Muscle of back (tissue), 11 donors: Measurements from ENCODE around the gene TBPL1. TPM values are rescaled to one million over a fixed set of nuclear protein-coding genes. Genes with fewer than 3 reads are reported as not detected.
"Not testable (repeated sequence)": the region's sequence is repeated elsewhere in the genome, so short reads cannot be mapped to it uniquely, and the experiment has no call there.

Source experiments
- DNase-seq, 3 donors: peaks; one replicate each; pipeline versions ENCODE4 v3.0.0 to v3.0.0-alpha.2; 2013
- polyA plus RNA-seq, 10 donors: library from polyadenylated mRNA; unstranded; fragments of 120-200 nt; gene quantifications; one replicate each; pipeline ENCODE4 v1.2.1, GENCODE V29; 2013; ENCODE audit not compliant: insufficient read length in 10 of 10

TBPL1 gene
- polyA plus RNA-seq, 10 donors, result 18.7 to 28.8 (median 26.3) TPM

DNA sequence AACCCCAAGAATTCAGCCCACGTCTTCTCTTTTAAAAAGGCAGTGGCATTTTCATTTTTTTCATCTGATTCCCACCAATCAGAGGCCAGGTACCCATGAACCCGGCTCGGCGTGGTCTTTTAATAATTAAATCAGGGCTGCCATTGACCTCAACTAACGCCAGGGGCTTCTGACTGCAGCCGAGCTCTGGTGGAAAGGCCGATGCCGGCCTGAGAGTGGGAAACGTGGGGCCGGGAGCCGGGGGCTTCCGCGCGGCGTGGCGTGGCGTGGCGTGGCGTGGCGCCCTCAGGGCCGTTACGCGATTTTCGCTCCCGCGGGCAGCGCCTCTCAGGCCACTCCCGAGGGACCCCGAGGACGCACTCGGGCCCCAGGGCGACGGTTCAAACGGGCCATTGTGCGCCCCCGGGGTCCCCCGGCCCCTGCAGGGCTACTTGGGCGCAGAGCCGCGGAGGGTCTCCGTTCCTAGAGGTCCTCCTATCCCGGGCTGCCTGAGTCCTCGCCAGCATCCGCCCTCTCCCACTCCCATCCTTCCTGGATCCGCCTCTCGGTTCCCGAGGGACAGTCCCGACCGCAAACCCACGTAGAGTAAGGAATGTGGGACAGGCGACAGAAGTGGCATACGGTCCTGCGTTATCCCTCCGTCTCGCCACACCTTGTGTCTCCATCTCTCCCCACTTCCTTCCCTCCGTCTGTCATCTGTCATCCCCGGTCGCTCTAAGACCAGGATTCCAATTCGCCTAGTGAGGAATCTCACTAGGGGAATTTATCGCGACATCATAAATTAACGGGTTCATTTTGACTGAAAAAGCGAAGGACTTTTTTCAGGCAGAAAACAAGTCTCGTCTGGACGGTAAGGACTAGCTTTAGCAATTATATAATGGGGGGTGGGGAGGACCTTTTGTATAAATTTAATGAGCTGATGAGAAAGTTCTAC lies 876 bp upstream of the TBPL1 start:
- peak; percentile 59 to 94 (median 80) for DNase-seq

DNA sequence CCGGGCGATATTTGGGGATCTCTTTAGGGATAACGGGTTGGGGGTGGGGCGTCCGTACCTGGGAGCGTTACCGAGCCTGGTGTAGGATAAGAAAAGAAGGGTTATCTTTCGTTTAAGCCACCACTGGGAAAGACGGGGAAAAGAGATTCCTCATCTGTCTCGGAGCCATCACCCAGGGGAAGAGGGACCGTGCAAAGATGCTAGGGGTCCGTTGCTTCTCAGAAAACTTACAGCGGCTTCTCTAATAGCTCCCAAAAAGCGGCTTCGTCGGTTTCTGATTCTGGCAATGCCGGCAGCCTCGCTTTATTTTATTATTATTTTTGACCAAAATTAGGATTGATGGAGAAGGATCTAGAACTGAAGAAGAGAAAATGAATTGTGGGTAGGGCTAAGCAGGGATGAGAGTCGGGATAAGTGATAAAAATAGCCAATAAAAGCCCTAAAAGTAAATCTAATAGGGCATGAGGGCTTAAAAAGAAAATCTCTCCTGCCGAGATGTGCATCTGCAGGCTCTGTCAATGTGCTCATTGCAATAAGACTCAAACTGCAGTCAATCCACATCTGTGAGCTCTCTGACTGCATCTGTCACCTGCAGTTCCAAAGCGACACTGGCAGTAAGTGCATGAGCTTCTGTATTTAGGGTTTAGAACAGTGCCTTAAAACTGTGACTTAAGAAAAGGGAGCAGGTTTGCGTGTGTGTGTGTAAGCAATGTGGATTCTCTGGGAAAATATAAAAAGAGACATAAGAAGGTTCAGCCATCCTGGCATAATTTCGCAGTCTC lies 801 bp downstream of the TBPL1 start:
- peak in 1 of 3 donors; percentile 5 for DNase-seq

DNA sequence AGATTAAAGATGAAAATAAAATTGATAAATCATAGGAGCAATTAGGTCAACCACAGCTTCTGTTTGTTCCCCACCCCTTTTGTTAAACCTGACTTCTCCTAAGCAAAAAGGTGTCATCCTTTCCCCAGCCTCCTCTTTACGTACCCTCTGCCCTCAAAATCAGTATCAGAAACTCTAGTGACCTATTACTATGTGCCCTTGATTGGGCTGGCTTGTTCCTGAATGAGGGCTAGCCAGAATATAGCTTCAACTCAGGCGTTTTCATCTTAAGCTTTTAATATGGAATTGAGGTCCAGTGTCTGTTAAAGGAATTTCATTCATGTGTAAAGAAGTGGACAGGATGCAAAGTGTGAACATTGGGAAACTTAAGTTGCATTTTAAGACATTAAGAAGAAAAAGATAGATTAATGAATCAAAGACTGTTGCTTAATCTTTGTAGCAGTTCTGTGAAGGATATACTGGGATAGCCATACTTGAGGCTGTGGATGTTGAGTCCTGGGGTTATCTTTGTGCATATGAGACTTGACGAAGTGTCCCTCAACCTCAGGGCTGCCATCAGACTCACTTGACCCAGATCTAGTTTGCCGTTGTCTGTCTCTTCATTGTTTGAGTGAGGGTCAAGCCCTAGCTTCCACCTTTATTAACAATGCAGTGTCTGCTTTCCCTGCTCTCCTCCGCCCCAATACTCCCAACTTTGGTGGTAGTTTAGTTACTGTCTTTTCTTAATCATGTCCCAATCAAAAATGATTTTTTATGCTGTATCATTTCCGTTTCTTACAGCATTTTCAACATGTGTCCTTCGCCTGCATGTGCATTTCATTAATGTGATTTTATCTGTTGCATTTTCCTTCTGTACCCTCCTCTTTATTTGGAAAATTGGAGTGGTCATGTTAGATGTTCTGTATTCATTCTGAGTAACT lies 1.9 kb downstream of the TBPL1 start:
- no peak for DNase-seq

DNA sequence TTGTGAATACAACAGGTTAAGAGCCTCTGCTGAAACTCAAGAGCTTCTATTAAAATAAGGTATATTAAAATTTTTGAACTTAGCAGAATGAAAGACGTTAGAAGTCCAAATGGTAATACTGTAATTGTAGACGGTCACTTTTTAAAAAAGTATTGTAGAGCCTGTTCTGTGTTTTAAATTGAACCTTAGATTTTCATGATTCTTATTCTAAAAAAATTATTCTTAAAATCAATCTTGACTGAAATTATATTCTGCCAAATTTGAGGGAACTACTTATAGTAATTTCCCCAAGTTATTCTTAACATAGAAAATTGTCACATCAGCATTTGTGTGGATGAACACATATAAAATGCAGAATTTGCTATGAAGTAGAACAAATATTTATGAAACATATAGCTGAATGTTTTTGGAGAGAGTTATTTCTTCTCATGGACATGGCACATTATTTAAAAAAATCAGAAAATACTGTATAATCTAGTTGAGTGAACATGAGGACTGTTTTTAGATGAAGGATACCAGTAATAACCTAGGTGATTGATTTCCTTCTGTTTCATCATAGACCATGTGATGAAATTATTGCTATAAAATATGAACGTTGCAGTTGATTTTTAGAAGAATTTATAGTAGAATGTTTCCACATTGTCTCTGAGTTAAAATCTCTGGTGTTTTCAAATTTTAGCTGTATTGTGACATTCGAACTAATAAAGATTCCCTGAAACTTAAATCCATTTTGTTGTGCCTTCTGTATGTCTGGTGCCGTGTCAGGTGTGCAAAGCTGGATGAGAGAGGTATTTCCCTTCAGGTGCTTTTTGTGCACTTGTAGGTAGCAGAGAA lies 2.8 kb downstream of the TBPL1 start:
- DNase-seq, result no peak

DNA sequence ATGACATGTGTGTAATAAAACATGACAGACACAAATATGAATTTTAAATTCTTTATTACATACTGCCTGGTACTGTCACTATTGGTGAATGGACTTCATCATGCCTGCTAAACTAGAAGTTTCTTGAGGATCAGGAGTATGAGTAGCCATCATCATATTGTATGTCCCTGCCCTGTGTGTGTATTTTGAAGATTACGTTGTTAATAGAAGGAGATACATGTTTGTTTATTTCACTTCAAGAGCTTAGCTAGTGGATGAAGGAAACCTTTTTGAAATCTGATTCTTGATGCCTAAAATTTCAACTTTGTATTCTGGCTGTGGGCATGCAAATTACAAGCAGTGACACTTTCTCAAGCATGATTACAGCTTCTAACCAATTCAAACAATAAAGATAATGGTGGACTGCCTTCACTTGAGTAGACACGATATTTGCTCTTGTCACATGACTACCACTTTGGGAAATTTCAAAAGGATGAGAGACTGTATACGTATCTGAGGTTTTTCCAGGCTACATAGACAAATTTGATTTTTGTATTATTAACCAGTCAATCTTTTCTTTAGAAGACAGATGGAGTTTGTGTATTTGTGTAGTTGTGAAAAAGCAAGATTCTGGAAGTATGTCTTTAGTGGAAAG lies 3.5 kb downstream of the TBPL1 start:
- no peak for DNase-seq

DNA sequence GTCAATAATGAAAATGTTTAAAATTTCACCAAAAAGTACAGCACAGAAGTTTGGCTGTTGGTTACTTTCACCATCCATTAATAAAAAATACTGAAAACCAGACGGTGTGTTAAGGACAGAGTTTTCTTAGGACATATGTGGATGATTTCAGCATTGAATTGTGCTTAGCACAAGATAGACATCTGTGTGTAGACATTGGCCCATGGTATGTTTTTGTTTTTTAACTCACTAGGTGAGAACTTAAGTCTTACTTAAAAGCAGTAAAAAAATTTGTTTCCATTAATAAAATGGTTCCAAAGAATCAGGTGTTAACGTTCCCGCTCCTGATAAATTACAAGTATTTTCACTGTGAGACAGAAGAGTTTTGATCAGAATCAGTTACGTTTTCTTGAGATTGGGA lies 4.2 kb downstream of the TBPL1 start:
- DNase-seq, result no peak

DNA sequence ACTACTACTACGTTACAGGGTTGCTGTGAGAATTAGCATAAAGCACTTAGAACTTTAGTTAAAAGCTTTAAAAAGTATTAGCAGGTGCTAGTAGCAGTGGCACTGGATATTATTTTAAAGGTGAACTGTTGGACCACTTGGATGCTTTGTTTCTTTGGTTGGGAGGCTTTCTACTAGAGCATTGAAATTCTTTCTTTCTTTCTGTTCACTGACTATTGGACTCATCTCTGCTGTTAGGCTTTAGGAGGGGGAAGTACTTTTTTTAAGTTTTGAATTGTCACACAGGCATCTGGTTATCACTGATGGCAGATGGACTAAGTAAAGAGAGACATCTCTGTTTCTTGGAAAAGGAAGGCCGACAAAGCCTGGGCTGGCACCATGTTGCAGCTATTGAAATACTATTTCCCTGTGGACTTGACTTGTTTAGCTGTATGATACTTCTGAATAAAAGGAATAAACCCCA lies 4.8 kb downstream of the TBPL1 start:
- no peak for DNase-seq

DNA sequence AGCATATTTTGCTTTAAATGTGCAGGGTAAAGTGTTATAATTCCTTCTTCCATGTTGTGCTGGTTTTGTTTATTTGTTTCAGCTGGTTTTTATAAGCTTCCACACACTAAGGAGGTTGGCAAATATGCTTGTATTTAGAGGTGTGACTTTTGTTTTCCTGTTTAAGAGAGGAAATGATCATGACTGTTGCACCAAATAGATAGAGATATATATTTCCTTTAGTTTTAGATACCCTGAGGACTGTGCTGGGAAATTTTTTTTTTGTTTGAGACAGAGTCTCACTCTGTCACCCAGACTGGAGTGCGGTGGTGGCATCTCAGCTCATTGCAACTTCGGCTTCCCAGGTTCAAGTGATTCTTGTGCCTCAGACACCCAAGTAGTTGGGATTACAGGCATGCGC lies 5.8 kb downstream of the TBPL1 start:
- DNase-seq, result no peak

DNA sequence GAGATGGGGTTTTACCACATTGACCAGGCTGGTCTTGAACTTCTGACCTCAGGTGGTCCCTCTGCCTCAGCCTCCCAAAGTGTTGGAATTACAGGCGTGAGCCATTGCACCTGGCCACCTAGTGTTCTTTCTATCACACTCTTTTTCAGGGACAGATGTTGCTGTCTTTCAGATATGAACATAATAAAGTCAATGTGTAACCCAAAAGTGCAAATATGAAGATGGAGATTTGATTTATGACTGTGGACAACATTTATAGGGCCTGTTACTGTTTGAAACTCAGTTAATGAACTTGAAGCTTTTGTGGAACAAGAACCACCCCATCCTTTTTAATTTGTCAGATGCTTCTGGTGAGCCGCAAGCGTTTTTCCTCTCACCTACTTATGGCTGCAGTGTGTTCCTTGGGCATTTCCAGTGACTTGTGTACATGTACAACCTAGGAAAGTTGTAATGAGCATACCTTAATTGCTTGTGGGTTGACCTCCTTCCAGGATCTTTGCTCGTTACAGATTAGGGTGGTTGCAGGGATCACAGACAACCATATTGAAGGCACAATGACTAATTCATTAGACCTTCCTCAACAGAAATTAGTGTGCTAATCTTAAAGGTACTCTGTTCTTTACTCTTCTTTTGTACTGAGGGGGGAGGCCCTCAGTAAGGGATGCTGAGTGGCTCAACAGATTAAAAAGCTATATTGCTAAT lies 6.8 kb downstream of the TBPL1 start:
- no peak for DNase-seq

DNA sequence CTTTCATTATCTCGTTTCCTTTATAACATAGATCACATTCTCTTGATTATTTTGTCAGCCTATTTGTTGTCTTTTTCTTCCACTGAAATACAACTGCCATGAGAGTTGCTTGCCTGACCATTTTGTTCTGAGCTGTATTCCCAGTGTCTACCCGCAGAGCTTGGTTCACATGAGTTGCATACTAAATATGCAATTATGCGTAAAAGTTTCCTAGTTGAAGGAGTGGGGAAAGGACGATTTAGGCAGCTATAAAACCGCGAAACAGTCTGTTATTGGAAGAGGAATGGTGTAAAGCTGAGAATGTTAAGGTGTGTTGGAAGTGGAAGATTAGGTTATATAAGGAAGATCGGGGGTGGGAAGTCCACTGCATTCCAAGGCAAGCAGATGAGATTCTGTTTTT lies 8.8 kb downstream of the TBPL1 start:
- no peak for DNase-seq

DNA sequence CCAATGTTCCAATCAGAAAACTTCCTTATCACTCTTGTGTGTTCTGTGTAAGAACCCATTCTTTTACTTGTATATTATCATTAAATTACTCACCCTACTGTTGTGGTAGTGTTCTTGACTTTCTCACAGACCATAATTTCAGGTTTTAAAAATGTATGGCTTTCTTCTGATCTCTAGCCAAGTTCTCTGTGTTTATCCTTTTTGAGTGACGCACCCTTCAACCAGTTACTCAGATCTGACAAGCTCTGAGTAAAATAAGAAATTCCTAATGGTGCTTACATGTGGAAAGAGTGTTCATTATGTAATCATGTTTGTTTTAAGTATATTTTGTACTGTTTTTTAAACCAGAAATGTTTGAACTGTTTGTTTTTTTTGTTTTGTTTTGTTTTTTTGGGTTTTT lies 11.0 kb downstream of the TBPL1 start:
- DNase-seq, result no peak

DNA sequence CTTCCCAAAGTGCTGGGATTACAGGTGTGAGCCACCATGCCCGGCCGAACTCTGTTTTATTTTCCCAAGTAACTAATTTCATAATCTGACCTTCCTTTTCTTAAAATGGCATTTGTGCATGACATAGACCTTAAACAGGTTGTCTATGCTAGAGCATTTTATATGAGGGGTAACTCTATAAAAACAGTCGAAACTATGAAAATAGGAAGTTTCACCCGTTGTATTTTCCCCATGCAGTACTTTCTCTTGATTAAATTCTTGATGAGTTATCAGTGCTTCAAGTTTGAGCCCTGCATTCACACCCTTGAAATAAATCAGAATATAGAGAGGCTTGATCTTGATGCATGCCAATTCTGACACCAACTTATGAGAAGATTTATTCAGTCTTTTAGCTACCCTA lies 11.7 kb downstream of the TBPL1 start:
- no peak for DNase-seq

DNA sequence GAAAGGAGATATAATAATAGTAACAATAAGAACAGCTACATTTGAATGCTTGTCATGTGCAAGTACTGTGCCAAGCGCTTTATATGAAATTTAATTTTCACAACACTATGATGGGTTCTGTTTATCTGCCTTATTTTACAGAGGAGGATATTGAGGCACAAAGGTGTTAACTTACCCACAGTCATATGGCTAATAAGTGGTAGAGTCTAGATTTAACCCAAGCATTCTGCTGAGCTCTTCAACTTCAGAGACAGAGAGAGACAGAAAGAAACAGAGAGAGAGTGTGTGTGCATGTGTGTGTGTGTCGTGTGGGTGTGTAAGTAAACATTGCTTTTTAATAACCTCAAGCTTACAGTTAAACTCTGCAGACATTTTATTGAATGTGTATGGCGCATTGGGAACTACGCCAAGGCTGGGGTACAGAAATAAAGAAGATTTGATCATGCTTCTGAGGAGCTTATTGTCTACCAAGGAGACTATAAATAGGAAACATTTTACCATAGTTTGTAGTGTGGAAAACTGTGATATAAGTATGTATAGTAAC lies 12.9 kb downstream of the TBPL1 start:
- no peak for DNase-seq

DNA sequence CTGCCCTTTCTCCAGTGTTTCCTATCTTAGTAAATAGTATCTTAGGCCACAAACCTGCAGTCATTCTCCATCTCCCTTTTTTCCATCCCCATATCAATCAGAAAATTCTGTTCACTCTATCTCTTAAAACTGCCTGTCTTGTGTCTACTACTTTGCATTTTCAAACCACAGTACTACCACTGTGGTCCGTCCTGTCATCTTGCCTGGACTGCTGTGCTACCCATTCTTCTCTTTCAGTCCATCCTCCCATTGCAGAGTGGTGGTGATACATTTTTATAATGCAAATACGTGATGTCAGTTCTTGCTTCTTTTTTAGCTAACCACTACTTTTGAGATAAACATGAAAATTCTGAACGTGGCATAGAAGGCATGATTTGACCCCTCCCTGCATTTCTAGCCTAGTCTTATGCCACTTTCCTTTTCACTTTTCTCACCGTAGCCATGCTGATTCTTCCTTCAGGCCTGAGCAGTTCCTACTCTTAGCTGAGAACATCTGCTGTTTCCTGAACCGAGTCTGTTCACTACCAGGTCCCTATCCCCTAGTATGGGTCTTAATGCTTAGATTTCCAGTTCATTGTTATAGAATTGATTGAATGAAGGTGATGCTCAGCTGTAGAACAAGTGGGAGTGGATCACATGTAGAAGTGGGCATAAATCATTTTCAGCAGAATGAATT lies 13.8 kb downstream of the TBPL1 start:
- DNase-seq, result no peak

DNA sequence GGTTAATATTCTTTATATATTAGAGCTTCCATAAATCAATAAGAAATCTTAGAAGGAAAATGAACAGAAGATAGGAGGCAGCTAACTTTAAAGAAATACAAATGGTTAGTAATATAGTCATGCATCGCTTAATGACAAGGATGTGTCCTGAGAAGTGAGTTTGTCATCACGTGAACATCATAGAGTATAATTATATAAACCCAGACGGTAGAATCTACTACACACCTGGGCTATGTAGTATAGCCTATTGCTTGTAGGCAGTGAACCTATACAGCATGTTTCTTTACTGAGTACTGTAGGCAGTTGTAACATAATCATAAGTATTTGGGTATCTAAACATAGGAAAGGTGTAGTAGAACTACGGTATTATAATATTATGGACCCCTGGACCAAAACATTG lies 14.3 kb downstream of the TBPL1 start:
- DNase-seq, result no peak

DNA sequence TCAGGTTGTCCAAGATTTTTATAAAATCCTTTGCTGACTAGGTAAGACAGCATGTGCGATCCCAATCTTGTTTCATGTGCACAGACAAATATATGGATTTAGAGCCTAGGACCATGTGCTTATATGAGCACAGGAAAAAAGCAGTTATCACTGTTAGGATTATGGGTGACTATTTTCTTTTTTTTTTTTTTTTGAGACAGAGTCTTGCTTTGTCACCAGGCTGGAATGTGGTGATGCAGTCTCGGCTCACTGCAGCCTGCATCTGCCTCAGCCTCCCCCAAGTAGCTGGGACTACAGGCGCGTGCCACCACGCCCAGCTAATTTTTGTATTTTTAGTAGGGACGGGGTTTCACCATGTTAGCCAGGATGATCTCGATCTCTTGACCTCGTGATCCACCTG lies 14.8 kb downstream of the TBPL1 start:
- not testable (repeated sequence) for DNase-seq

DNA sequence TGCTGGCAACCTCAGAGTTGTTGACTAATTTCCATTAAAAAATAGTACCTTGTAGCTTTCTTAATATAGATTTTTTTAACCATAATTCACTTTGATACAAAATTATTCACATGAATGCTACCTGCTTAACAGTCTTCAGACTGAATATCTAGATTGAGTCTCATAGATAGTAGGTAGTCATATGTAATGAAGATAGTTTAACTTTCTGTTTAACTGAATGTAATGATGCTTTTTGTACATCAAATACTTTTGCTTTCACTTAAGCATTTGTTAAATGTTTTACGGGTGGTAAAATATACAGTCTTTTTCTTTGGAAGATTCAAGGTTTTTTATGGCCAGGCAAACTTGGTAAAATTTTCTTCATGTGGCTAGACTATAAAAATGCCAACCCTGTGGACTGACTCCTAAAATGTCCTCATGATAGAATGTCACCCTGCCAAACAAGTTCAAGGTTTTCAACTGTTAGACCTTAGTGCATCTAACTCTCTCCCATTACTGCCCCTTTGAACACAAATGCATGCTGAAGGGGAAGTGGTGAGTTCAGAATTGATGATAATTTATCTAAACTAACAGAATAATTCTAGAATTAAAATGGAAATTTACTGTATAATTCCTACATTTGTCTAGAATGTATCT lies 16.4 kb downstream of the TBPL1 start:
- DNase-seq, result no peak

DNA sequence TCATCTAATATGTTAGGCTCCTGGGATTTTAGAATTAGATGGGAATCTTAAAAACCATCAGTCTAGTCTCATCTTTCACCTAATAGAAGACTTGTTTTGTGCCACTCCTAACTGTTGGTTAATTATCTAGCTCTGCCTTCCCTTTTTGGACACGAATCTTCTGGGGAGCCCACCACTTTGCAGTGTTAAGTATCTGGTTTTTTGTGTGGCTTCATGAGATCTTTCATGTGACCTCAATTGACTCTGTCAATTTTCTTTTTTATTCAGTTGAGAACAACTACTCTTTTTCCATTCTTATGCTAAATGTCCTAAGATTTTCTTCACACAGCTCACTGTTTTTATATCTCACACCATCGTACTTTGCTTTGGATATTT lies 16.9 kb downstream of the TBPL1 start:
- DNase-seq, result no peak
